Measurements from ENCODE around the gene APPL2.

- TF ChIP-seq CTCF (IDR thresholded peaks at IDR 0.05) (no peak), EP300 (IDR thresholded peaks at IDR 0.05; ENCODE audit: low read depth) (no peak), POLR2AphosphoS5 (IDR thresholded peaks at IDR 0.05) (no peak)
Measured at GRCh38 chr12:105156260-105156659, 79.7 kb downstream of the APPL2 start.

All from transverse colon (tissue), 4 donors.